Colonic mucosa (tissue), 4 donors: ENCODE data around the gene MTHFD2. TPM values are rescaled to one million over a fixed set of nuclear protein-coding genes. Genes with fewer than 3 reads are reported as not detected.

ENCODE experiments used
- DNase-seq: peaks from one replicate; pipeline ENCODE4 v3.0.0-alpha.2; 2020
- H3K27ac ChIP-seq: fragments of 200-600 bp; one replicate; pipeline ENCODE4 v1.8.0; 2021
- H3K27me3 ChIP-seq: fragments of 200-600 bp; one replicate; pipeline ENCODE4 v1.8.0; 2021
- H3K36me3 ChIP-seq: fragments of 200-600 bp; one replicate; pipeline ENCODE4 v1.8.0; 2021
- H3K4me1 ChIP-seq: fragments of 200-600 bp; one replicate; pipeline ENCODE4 v1.8.0; 2021; ENCODE audit warnings: mild to moderate bottlenecking
- H3K4me3 ChIP-seq: fragments of 200-600 bp; one replicate; pipeline ENCODE4 v1.8.0; 2021
- H3K9ac ChIP-seq, 2 donors: one replicate each; pipeline ENCODE4 v1.7.0; 2013; ENCODE audit warnings: control low read depth in 2 of 2, low read depth in 2 of 2, low read length in 2 of 2
- H3K9me3 ChIP-seq: fragments of 200-600 bp; one replicate; pipeline ENCODE4 v1.8.0; 2021
- intact Hi-C: fragments of 100-400 bp; cut with DNase I; formaldehyde crosslinking; loops from one replicate; pipeline ENCODE4 v1.14.1; 2022
- total RNA-seq, 2 donors: library from RNA; stranded (reverse); fragmentation: NEBNext Ultra II Directional in 1 of 2; extraction: Animal tissue kit (Norgen Biotek cat#: 25700) in 1 of 2; gene quantifications; one replicate each; pipeline ENCODE4 v1.2.1, GENCODE V29; 2021
- TF ChIP-seq, protein P1 (sequence below): fragments of 200-600 bp; IDR thresholded peaks from one replicate; pipeline ENCODE4 v1.8.0; 2022; ENCODE audit warnings: antibody characterized with exemption, mild to moderate bottlenecking
- donor health status: healthy.
- donor health status: DM: no; HTN: no; CAD: no.
- donor health status: DM: no; HTN: no; CAD: no.

Gene MTHFD2
- total RNA-seq, 2 donors from 2014 or later, result 44.9 to 89.2 TPM

DNA sequence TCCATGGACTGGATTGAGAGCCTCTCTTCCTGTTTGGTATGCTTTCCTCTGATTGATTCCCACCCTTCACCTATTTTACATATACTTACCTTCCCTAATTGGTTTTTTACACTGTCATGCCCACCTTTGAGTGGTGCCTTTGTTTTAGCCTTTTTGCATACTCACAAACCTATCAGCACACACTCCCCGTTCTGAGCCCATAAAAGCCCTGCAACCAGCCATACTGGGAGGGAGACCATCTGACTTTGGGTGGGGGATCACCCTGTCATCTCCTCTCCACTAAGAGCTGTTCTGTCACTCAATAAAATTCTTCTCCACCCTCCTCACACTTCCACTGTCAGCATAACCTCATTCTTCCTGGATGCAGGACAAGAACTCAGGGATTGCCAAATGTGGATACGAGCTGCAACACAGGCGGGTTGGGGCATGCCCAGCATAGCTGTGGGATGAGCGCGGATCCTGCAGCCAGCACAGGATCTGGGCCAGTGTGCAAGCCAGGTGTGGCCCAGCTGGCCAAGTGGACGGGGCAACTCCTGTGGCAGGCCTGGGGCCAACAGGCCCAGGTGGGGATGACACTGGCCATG lies 10.3 kb upstream of the MTHFD2 start:
- Histone ChIP-seq H3K4me1 (no peaks in the 10 kb centered on the region), H3K27me3 (no peaks in the 10 kb centered on the region), H3K4me3 (no peak overlapping the region), H3K9me3 (no peaks in the 10 kb centered on the region), H3K36me3 (no peaks in the 10 kb centered on the region), H3K27ac (no peak overlapping the region), H3K9ac (no peak overlapping the region)
- intact Hi-C loops, result no loop called here
- DNase-seq, result no peak
- TF ChIP-seq, protein P1, sequence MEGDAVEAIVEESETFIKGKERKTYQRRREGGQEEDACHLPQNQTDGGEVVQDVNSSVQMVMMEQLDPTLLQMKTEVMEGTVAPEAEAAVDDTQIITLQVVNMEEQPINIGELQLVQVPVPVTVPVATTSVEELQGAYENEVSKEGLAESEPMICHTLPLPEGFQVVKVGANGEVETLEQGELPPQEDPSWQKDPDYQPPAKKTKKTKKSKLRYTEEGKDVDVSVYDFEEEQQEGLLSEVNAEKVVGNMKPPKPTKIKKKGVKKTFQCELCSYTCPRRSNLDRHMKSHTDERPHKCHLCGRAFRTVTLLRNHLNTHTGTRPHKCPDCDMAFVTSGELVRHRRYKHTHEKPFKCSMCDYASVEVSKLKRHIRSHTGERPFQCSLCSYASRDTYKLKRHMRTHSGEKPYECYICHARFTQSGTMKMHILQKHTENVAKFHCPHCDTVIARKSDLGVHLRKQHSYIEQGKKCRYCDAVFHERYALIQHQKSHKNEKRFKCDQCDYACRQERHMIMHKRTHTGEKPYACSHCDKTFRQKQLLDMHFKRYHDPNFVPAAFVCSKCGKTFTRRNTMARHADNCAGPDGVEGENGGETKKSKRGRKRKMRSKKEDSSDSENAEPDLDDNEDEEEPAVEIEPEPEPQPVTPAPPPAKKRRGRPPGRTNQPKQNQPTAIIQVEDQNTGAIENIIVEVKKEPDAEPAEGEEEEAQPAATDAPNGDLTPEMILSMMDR, result no peak

DNA sequence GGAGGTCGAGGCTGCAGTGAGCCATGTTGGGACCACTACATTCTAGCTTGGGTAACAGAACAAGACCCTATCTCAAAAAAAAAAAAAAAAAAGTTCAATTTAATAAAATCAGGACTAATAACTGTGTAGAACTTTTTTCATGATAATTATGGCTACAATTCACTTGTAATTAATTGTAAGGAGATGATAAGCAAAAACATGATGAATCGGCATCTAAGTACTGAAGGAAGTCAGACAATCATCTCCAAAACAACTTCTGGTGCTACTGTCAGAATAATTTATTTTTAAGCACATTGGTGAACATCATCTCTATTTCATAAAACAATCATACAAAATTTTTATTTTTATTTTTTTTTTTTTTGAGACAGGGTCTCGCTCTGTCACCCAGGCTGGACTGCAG lies 9.7 kb upstream of the MTHFD2 start:
- Histone ChIP-seq H3K36me3 (no peaks in the 10 kb centered on the region), H3K9me3 (no peaks in the 10 kb centered on the region), H3K9ac (no peak overlapping the region), H3K27ac (no peak overlapping the region), H3K4me3 (no peak overlapping the region), H3K4me1 (no peaks in the 10 kb centered on the region), H3K27me3 (no peaks in the 10 kb centered on the region)
- DNase-seq, result no peak
- intact Hi-C loops, result no loop called here
- TF ChIP-seq, protein P1, result no peak

DNA sequence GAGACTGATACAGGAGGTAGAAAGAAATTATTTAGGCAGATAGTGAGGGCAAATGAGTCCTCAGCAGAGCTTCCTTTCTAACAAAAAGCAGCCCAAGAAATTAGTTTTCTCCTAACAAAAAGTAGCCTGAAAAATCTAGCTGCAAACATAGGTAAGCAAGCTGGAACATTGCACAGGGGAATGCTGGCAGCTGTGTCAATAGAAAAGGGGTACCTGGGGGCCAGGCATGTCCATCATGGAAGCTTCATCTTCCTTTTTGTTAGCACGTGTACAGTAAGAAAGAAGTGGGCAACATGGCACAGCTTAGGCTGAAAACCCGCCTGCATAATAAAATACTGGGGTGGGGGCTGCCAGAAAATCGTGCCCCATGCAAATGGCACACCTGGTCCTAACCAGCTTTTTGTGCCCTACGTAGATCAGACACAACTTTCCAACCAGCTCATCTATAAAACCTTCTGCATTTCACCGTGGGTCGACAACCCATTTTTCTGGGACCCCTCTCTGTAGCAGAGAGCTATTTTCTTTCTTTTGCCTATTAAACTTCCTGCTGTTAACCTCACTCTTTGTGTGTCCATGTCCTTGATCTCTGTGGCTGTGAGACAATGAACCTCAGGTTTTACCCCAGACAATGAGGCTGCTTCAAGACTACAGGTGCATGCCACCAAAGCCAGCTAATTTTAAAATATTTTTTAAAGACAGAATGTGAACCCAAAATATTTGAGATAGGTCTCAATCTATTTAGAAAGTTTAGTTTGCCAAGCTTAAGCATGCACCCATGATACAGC lies 6.6 kb upstream of the MTHFD2 start:
- Histone ChIP-seq H3K9me3 (no peaks in the 10 kb centered on the region), H3K36me3 (no peaks in the 10 kb centered on the region), H3K27ac (no peak overlapping the region), H3K4me1 (no peaks in the 10 kb centered on the region), H3K9ac (no peak overlapping the region), H3K4me3 (no peak overlapping the region), H3K27me3 (no peaks in the 10 kb centered on the region)
- no peak for DNase-seq
- intact Hi-C loops, result no loop called here
- TF ChIP-seq, protein P1, result no peak

DNA sequence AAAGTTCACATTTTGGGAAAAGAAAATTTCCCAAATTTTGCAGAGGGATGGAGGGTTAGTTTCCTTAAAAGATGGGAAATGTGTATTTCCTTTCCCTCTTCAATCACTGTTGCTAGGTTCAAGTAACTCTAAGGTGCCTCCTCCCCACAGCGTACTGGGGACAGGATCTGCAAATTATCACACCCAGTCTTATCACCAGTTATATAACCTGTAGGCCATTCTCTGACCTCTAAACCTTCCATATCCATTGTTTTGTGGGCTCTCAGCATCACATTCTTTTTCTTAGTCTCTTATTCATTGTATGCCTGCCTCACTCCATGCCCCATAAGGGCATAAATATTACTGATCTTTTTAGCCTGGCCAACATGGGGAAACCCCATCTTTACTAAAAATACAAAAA lies 3.6 kb upstream of the MTHFD2 start:
- TF ChIP-seq, protein P1, result no peak
- no peaks in the 10 kb centered on the region for H3K27me3 ChIP-seq
- no peaks in the 10 kb centered on the region for H3K4me1 ChIP-seq
- H3K27ac ChIP-seq, result no peak overlapping the region
- no peaks in the 10 kb centered on the region for H3K36me3 ChIP-seq
- no peak overlapping the region for H3K4me3 ChIP-seq
- H3K9me3 ChIP-seq, result no peaks in the 10 kb centered on the region
- intact Hi-C loops, result no loop called here
- no peak overlapping the region for H3K9ac ChIP-seq
- no peak for DNase-seq

DNA sequence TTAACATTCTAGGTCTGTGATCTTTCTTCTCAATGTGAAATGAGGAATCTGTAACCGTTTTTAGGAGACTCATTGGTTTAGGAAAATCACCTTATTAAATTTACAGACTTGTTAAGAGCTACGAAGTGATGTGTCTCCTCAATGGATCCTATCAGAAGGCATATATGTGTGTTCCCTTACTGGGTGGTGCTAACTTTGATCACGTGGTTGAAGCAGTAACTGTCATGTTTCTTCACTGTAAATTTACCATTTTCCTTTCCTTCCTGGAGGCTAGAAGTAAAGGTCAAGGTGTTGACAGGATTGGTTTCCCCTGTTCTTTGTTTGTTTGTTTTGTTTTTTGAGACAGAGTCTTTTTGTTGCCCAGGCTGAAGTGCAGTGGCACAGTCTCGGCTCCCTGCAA lies 1.4 kb upstream of the MTHFD2 start:
- Histone ChIP-seq H3K4me3 (no peak overlapping the region), H3K36me3 (no peaks in the 10 kb centered on the region), H3K9ac (no peak overlapping the region), H3K4me1 (no peaks in the 10 kb centered on the region), H3K27me3 (no peaks in the 10 kb centered on the region), H3K9me3 (no peaks in the 10 kb centered on the region), H3K27ac (no peak overlapping the region)
- intact Hi-C loops, result no loop called here
- no peak for DNase-seq
- TF ChIP-seq, protein P1, result no peak
